ENCODE measurements around the gene SPEF2.

DNA sequence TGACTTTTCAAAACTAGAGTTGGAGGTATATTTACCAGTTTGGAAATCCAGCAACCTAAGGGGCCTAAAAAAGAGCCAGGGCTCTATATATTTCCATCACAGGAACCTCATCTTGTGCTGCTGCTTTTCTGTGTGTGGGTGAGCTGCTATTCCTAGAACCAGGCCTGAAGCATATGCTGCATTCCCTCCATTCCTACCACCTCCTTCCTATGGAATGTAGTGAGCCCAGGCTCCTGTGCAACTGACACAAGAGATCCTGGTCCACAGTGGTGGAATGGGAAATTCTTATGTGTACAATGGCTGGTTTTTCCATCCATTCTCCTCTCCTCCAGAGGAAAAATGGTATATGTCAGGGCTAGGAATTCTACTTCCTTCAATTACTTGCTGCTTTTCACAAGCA, 39.1 kb downstream of the SPEF2 start:
- TF ChIP-seq, protein P1, sequence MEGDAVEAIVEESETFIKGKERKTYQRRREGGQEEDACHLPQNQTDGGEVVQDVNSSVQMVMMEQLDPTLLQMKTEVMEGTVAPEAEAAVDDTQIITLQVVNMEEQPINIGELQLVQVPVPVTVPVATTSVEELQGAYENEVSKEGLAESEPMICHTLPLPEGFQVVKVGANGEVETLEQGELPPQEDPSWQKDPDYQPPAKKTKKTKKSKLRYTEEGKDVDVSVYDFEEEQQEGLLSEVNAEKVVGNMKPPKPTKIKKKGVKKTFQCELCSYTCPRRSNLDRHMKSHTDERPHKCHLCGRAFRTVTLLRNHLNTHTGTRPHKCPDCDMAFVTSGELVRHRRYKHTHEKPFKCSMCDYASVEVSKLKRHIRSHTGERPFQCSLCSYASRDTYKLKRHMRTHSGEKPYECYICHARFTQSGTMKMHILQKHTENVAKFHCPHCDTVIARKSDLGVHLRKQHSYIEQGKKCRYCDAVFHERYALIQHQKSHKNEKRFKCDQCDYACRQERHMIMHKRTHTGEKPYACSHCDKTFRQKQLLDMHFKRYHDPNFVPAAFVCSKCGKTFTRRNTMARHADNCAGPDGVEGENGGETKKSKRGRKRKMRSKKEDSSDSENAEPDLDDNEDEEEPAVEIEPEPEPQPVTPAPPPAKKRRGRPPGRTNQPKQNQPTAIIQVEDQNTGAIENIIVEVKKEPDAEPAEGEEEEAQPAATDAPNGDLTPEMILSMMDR (conservative IDR thresholded peaks at IDR 0.05), result no peak
- no peak for TF ChIP-seq EZH2 (IDR thresholded peaks at IDR 0.05; ENCODE audit: low read depth)
